MG63 (cell line): ENCODE data around the gene SLC25A11. TPM values are rescaled to one million over a fixed set of nuclear protein-coding genes. Genes with fewer than 3 reads are reported as not detected.
"Not testable (repeated sequence)": the region's sequence is repeated elsewhere in the genome, so short reads cannot be mapped to it uniquely, and the experiment has no call there.

ENCODE experiments used
- DNase-seq: peaks from one replicate; pipeline ENCODE4 v3.0.0-alpha.2; 2020
- H3K27me3 ChIP-seq: fragments of 250-450 bp; sonication (Bioruptor Pico); 2 replicates; pipeline ENCODE4 v1.5.1; 2020; ENCODE audit warnings: mild to moderate bottlenecking, moderate library complexity
- H3K36me3 ChIP-seq: fragments of 250-450 bp; sonication (Bioruptor Pico); 2 replicates; pipeline ENCODE4 v1.5.1; 2020; ENCODE audit warnings: mild to moderate bottlenecking, moderate library complexity
- H3K4me3 ChIP-seq: fragments of 250-450 bp; sonication (Bioruptor Pico); 2 replicates; pipeline ENCODE4 v1.5.1; 2020; ENCODE audit warnings: mild to moderate bottlenecking, moderate library complexity
- H3K9me3 ChIP-seq: fragments of 250-450 bp; sonication (Bioruptor Pico); 2 replicates; pipeline ENCODE4 v1.5.1; 2020; ENCODE audit warnings: mild to moderate bottlenecking, moderate library complexity
- total RNA-seq: library from RNA; depleted of rRNA; stranded (reverse); fragments of >200 nt; shearing (Covaris generic); gene quantifications from 2 replicates; pipeline ENCODE4 v1.2.3, GENCODE V29; 2014; ENCODE audit warnings: low replicate concordance

Gene SLC25A11
- total RNA-seq, 1 experiment from 2014 or later, result 87.3 TPM

GRCh38 chr17:4938688-4939545, 929 bp downstream of the SLC25A11 start:
- no peak for DNase-seq
- H3K36me3 ChIP-seq, result peaks cover 17% of the 10 kb centered on the region

GRCh38 chr17:4938069-4938491, 1.8 kb downstream of the SLC25A11 start:
- Histone ChIP-seq H3K27me3 (no peaks in the 10 kb centered on the region), H3K4me3 (no peak overlapping the region), H3K36me3 (peaks cover 8% of the 10 kb centered on the region), H3K9me3 (no peaks in the 10 kb centered on the region)
- no peak for DNase-seq

More at GRCh38 chr17:4938688-4939545, 929 bp downstream of the SLC25A11 start:
- Histone ChIP-seq H3K4me3 (peak overlapping the region; percentile 70), H3K27me3 (no peaks in the 10 kb centered on the region), H3K9me3 (no peaks in the 10 kb centered on the region)

- no peaks in the 10 kb centered on the region for H3K27me3 ChIP-seq
- H3K9me3 ChIP-seq, result no peaks in the 10 kb centered on the region
- DNase-seq, result no peak
- H3K4me3 ChIP-seq, result no peak overlapping the region
- peaks cover 7% of the 10 kb centered on the region for H3K36me3 ChIP-seq
Observed at GRCh38 chr17:4937553-4937952, 2.3 kb downstream of the SLC25A11 start.

GRCh38 chr17:4936436-4936835, 3.4 kb downstream of the SLC25A11 start:
- peaks cover 4% of the 10 kb centered on the region for H3K36me3 ChIP-seq
- no peaks in the 10 kb centered on the region for H3K9me3 ChIP-seq
- no peak for DNase-seq
- no peaks in the 10 kb centered on the region for H3K27me3 ChIP-seq
- no peak overlapping the region for H3K4me3 ChIP-seq

- H3K9me3 ChIP-seq, result no peaks in the 10 kb centered on the region
- no peak overlapping the region for H3K4me3 ChIP-seq
- no peaks in the 10 kb centered on the region for H3K27me3 ChIP-seq
- no peak for DNase-seq
- peaks cover 4% of the 10 kb centered on the region for H3K36me3 ChIP-seq
Observed at GRCh38 chr17:4935650-4936049, 4.2 kb downstream of the SLC25A11 start.

GRCh38 chr17:4934173-4934979, 5.5 kb downstream of the SLC25A11 start:
- Histone ChIP-seq H3K36me3 (peaks cover 4% of the 10 kb centered on the region), H3K9me3 (no peaks in the 10 kb centered on the region), H3K27me3 (no peaks in the 10 kb centered on the region), H3K4me3 (no peak overlapping the region)
- no peak for DNase-seq

- Histone ChIP-seq H3K27me3 (no peaks in the 10 kb centered on the region), H3K9me3 (no peaks in the 10 kb centered on the region), H3K4me3 (no peak overlapping the region), H3K36me3 (peaks cover 4% of the 10 kb centered on the region)
- no peak for DNase-seq
Observed at GRCh38 chr17:4933646-4934045, 6.2 kb downstream of the SLC25A11 start.

- peaks cover 4% of the 10 kb centered on the region for H3K36me3 ChIP-seq
- no peak for DNase-seq
- H3K27me3 ChIP-seq, result no peaks in the 10 kb centered on the region
- H3K9me3 ChIP-seq, result no peaks in the 10 kb centered on the region
- H3K4me3 ChIP-seq, result no peak overlapping the region
Observed at GRCh38 chr17:4932756-4933155, 7.1 kb downstream of the SLC25A11 start.

GRCh38 chr17:4931963-4932362, 7.9 kb downstream of the SLC25A11 start, which contains the start of gene GP1BA:
Gene GP1BA (plus strand): TSS chr17:4932277. CDS start chr17:4932605, 328 bp downstream.
- Histone ChIP-seq H3K27me3 (no peaks in the 10 kb centered on the region), H3K9me3 (no peaks in the 10 kb centered on the region), H3K4me3 (no peak within 1 kb of the TSS), H3K36me3 (no peaks in the 10 kb centered on the region; the same call in 1 of the 2 replicates)
- DNase-seq, result no peak

GRCh38 chr17:4928881-4929280, 11.0 kb downstream of the SLC25A11 start:
- Histone ChIP-seq H3K36me3 (no peaks in the 10 kb centered on the region; the same call in 1 of the 2 replicates), H3K9me3 (no peaks in the 10 kb centered on the region), H3K4me3 (no peak overlapping the region), H3K27me3 (no peaks in the 10 kb centered on the region)
- no peak for DNase-seq

- not testable (repeated sequence) for H3K27me3 ChIP-seq, H3K9me3 ChIP-seq, H3K36me3 ChIP-seq, DNase-seq, H3K4me3 ChIP-seq
Observed at GRCh38 chr17:4926577-4927335, 13.1 kb downstream of the SLC25A11 start.

GRCh38 chr17:4921320-4921719, 18.5 kb downstream of the SLC25A11 start:
- no peak for DNase-seq
- no peaks in the 10 kb centered on the region for H3K27me3 ChIP-seq
- H3K9me3 ChIP-seq, result no peaks in the 10 kb centered on the region
- H3K36me3 ChIP-seq, result no peaks in the 10 kb centered on the region
- no peak overlapping the region for H3K4me3 ChIP-seq

GRCh38 chr17:4920351-4921048, 19.3 kb downstream of the SLC25A11 start:
- no peak for DNase-seq
- no peaks in the 10 kb centered on the region for H3K9me3 ChIP-seq
- no peaks in the 10 kb centered on the region for H3K36me3 ChIP-seq
- no peak overlapping the region for H3K4me3 ChIP-seq
- H3K27me3 ChIP-seq, result no peaks in the 10 kb centered on the region

- no peaks in the 10 kb centered on the region for H3K36me3 ChIP-seq
- DNase-seq, result no peak
- H3K4me3 ChIP-seq, result no peak overlapping the region
- H3K27me3 ChIP-seq, result no peaks in the 10 kb centered on the region
- no peaks in the 10 kb centered on the region for H3K9me3 ChIP-seq
Observed at GRCh38 chr17:4919511-4920047, 20.3 kb downstream of the SLC25A11 start.

- not testable (repeated sequence) for H3K36me3 ChIP-seq, DNase-seq, H3K27me3 ChIP-seq, H3K9me3 ChIP-seq, H3K4me3 ChIP-seq
Observed at GRCh38 chr17:4914551-4914950, 25.3 kb downstream of the SLC25A11 start.

- no peaks in the 10 kb centered on the region for H3K36me3 ChIP-seq
- DNase-seq, result no peak
- H3K4me3 ChIP-seq, result no peak overlapping the region
- H3K9me3 ChIP-seq, result no peaks in the 10 kb centered on the region
- H3K27me3 ChIP-seq, result no peaks in the 10 kb centered on the region
Observed at GRCh38 chr17:4913994-4914393, 25.9 kb downstream of the SLC25A11 start.
